ENCODE data around the gene ATP11A. TPM values are rescaled to one million over a fixed set of nuclear protein-coding genes. Genes with fewer than 3 reads are reported as not detected.

ATP11A gene
- polyA plus RNA-seq, 2 donors: 4.2 to 6.7 TPM

DNA sequence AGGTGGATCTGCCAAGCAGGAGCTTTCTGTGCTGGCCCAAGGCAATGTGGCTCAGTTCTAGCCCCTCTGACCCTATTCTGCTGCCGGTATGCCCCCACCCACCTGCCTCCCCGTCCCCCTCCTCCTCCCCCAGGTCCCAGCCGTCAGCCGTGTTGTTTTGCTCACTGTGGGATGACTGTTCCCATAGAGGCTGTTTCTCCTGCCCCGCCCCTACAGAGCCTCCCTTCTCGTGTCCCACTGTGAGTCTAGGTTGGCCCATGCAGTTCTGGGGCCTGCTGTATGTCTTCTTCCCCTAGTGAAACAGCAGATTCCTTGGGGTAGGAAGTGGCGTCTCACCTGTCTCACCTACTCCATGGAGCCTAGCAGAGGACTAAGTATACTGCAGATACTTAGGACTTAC is 48.8 kb downstream of the ATP11A start:
- WGBS, 2 donors: 89 to 90% methylated on average over 7 of the region's 7 CpGs

DNA sequence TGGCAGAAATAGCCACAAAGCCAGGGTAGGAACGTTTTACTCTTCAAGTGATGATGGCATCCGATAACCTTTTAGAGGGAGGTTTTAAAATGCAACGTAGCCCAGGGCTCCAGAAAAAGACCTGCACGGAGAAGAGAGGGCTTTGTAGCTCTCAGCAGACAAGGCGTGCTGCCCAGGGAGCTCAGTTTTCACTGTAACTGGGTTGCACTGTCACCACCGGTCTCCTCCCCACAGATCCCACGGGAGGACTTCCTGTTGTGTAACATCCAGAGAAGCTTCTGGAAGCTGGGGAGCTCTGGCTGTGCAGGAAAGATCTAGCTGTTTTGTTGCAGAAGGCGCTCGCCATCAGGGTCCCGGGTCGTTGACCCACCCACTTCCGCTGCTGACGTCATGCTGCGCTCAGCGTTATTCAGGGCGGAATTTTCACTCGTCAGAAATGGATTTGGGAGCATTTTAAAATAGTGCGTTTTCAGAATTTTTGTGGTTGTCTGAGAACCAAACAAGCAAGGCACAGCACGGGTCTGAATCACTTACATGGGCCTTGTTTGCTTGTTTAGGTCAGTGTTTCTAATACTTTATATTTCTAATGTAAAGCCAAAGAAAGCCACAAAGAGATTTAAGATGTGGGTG is 50.8 kb downstream of the ATP11A start:
- Histone ChIP-seq H3K36me3 (ENCODE audit: control insufficient read depth in 2 of 2, insufficient read depth in 2 of 2, low read length in 1 of 2) (no peaks in the 10 kb centered on the region), H3K27ac (ENCODE audit: low read depth in 2 of 2, low read length in 1 of 2) (peak overlapping the region in 1 of 2 donors; percentile 55), H3K4me3 (ENCODE audit: low read depth in 1 of 2, low read length in 2 of 2) (no peak overlapping the region), H3K27me3 (ENCODE audit: control insufficient read depth in 1 of 2, insufficient read depth in 2 of 2, low read length in 2 of 2) (no peaks in the 10 kb centered on the region), H3K9me3 (ENCODE audit: control insufficient read depth in 2 of 2, insufficient read depth in 1 of 2, low read depth in 1 of 2, low read length in 1 of 2) (no peaks in the 10 kb centered on the region), H3K4me1 (ENCODE audit: control insufficient read depth in 2 of 2, insufficient read depth in 2 of 2, low read length in 1 of 2) (peaks cover 0 to 8% of the 10 kb centered on the region in 2 donors)
- 73 to 76% methylated on average over 19 of the region's 19 CpGs for WGBS, 2 donors

More for the DNA sequence above, 48.8 kb downstream of the ATP11A start:
- Histone ChIP-seq H3K36me3 (ENCODE audit: control insufficient read depth in 2 of 2, insufficient read depth in 2 of 2, low read length in 1 of 2) (no peaks in the 10 kb centered on the region), H3K9me3 (ENCODE audit: control insufficient read depth in 2 of 2, insufficient read depth in 1 of 2, low read depth in 1 of 2, low read length in 1 of 2) (no peaks in the 10 kb centered on the region), H3K4me1 (ENCODE audit: control insufficient read depth in 2 of 2, insufficient read depth in 2 of 2, low read length in 1 of 2) (peaks cover 0 to 5% of the 10 kb centered on the region in 2 donors), H3K4me3 (ENCODE audit: low read depth in 1 of 2, low read length in 2 of 2) (no peak overlapping the region), H3K27ac (ENCODE audit: low read depth in 2 of 2, low read length in 1 of 2) (no peak overlapping the region), H3K27me3 (ENCODE audit: control insufficient read depth in 1 of 2, insufficient read depth in 2 of 2, low read length in 2 of 2) (no peaks in the 10 kb centered on the region)

DNA sequence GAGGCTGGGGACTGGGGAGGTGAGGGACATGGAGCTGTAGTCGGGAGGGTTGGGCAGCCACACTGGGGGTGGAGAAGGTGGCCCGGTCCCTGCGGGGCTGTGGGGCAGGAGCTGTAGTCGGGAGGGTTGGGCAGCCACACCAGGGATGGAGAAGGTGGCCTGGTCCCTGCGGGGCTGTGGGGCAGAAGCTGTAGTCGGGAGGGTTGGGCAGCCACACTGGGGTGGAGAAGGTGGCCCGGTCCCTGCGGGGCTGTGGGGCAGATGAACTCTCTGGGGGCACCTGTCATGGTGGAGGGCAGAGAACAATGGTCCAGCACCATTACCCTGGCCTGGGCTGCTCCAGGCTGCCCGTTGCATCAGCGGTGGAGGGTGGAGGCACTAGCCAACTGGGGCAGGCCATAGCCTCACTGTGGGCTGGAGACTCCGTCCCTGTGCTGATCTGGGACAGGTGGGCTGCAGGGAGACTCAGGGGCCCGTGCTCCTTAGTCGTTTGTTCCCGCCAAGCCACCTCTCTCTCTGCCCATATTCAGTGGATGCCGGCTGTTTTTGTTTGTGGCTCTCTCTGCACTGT is 51.4 kb downstream of the ATP11A start:
- H3K9me3 ChIP-seq (ENCODE audit: control insufficient read depth in 2 of 2, insufficient read depth in 1 of 2, low read depth in 1 of 2, low read length in 1 of 2): no peaks in the 10 kb centered on the region
- peaks cover 0 to 8% of the 10 kb centered on the region in 2 donors for H3K4me1 ChIP-seq (ENCODE audit: control insufficient read depth in 2 of 2, insufficient read depth in 2 of 2, low read length in 1 of 2)
- H3K36me3 ChIP-seq (ENCODE audit: control insufficient read depth in 2 of 2, insufficient read depth in 2 of 2, low read length in 1 of 2): no peaks in the 10 kb centered on the region
- H3K27me3 ChIP-seq (ENCODE audit: control insufficient read depth in 1 of 2, insufficient read depth in 2 of 2, low read length in 2 of 2): no peaks in the 10 kb centered on the region
- H3K4me3 ChIP-seq (ENCODE audit: low read depth in 1 of 2, low read length in 2 of 2): no peak overlapping the region
- 91% methylated on average over 15 of the region's 15 CpGs for WGBS, 2 donors
- peak overlapping the region; percentile 52 to 55 for H3K27ac ChIP-seq (ENCODE audit: low read depth in 2 of 2, low read length in 1 of 2)

DNA sequence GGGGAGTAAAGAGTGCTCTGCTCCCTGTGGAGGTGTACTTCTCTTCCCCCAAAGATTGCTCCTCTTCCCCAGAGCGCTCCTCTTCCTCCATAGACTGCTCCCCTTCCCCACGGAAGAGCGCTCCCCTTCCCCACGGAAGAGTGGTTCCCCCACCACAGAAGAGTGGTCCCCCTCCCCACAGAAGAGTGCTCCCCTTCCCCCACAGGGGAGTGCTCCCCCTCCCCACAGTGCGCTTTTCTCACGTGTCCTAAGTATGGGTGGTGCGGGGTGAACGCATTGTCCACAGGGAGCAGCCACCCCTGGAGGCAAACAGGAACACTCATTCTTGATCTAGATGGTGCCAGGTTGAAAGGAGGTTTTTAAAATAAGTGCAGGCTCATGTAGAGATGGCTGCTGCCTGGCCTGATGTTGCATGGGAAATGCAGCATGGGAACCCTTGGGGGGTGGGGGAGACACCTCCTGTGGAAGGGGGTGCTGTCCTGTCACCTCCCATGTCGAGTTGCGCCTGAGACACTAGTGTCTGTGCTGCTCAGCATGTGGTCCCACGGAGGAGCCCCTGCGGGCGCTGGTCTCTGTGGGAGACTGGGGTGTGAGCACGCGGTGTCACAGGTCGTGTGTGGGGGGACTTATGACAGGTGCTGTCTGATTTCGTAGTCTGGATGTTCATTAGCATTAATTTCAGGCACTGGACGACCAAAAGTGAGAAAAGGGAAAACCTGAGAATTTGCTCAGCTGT is 52.2 kb downstream of the ATP11A start:
- Histone ChIP-seq H3K9me3 (ENCODE audit: control insufficient read depth in 2 of 2, insufficient read depth in 1 of 2, low read depth in 1 of 2, low read length in 1 of 2) (no peaks in the 10 kb centered on the region), H3K27me3 (ENCODE audit: control insufficient read depth in 1 of 2, insufficient read depth in 2 of 2, low read length in 2 of 2) (no peaks in the 10 kb centered on the region), H3K4me3 (ENCODE audit: low read depth in 1 of 2, low read length in 2 of 2) (no peak overlapping the region), H3K36me3 (ENCODE audit: control insufficient read depth in 2 of 2, insufficient read depth in 2 of 2, low read length in 1 of 2) (no peaks in the 10 kb centered on the region), H3K4me1 (ENCODE audit: control insufficient read depth in 2 of 2, insufficient read depth in 2 of 2, low read length in 1 of 2) (peaks cover 0 to 8% of the 10 kb centered on the region in 2 donors), H3K27ac (ENCODE audit: low read depth in 2 of 2, low read length in 1 of 2) (no peak overlapping the region)
- WGBS, 2 donors: 89 to 90% methylated on average over 18 of the region's 18 CpGs

DNA sequence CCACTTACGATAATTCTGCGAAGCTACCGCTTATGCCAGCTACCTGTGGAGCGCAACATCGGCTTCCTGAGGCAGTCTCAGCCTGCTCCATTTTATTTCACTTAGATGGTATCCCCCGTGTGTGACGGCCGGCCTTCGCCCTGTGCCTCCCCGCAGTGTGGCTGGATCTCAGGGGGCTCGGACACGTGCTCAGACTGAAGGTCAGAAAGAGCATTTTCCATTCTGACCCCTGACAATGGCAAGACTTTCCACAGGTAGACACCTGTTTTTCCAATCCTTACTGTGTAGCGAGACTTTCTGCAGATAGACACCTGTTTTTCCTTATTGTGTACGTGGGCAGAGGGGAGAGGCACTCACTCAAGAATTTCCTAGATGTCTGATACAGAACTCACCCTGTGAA is 52.7 kb downstream of the ATP11A start:
- no peaks in the 10 kb centered on the region for H3K27me3 ChIP-seq (ENCODE audit: control insufficient read depth in 1 of 2, insufficient read depth in 2 of 2, low read length in 2 of 2)
- WGBS, 2 donors: 91 to 96% methylated on average over 14 of the region's 14 CpGs
- peaks cover 0 to 10% of the 10 kb centered on the region in 2 donors for H3K4me1 ChIP-seq (ENCODE audit: control insufficient read depth in 2 of 2, insufficient read depth in 2 of 2, low read length in 1 of 2)
- no peak overlapping the region for H3K27ac ChIP-seq (ENCODE audit: low read depth in 2 of 2, low read length in 1 of 2)
- no peaks in the 10 kb centered on the region for H3K9me3 ChIP-seq (ENCODE audit: control insufficient read depth in 2 of 2, insufficient read depth in 1 of 2, low read depth in 1 of 2, low read length in 1 of 2)
- no peaks in the 10 kb centered on the region for H3K36me3 ChIP-seq (ENCODE audit: control insufficient read depth in 2 of 2, insufficient read depth in 2 of 2, low read length in 1 of 2)
- no peak overlapping the region for H3K4me3 ChIP-seq (ENCODE audit: low read depth in 1 of 2, low read length in 2 of 2)

DNA sequence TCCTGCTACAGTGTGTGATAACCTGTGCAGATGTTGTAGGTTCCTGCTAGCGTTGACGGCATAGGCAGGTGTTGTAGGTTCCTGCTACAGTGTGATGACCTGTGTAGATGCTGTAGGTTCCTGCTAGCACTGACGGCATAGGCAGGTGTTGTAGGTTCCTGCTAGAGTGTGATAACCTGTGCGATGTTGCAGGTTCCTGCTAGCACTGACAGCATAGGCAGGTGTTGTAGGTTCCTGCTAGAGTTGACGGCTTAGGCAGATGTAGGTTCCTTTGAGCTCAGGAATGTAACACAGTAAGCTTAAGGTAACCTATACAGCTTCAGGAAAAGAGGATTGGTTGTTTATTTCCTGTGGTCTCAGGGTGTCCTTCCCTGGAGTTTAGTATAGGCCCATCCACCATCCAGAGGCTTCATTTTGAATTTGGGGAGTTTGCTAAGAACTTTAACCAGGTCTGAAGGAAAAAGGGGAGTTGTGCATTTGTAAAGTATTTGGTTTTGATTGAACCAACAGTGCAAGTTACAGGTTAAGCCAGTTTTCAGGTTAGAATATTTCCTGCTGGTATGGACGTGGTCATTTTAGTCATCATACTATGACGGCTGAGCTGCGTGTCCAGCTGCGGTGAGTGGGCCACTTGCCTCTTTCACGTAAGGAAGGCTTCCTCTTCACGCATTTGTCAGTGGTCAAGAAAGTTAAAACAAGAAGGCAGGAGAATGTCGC is 53.8 kb downstream of the ATP11A start:
- WGBS, 2 donors: 84 to 92% methylated on average over 12 of the region's 12 CpGs

DNA sequence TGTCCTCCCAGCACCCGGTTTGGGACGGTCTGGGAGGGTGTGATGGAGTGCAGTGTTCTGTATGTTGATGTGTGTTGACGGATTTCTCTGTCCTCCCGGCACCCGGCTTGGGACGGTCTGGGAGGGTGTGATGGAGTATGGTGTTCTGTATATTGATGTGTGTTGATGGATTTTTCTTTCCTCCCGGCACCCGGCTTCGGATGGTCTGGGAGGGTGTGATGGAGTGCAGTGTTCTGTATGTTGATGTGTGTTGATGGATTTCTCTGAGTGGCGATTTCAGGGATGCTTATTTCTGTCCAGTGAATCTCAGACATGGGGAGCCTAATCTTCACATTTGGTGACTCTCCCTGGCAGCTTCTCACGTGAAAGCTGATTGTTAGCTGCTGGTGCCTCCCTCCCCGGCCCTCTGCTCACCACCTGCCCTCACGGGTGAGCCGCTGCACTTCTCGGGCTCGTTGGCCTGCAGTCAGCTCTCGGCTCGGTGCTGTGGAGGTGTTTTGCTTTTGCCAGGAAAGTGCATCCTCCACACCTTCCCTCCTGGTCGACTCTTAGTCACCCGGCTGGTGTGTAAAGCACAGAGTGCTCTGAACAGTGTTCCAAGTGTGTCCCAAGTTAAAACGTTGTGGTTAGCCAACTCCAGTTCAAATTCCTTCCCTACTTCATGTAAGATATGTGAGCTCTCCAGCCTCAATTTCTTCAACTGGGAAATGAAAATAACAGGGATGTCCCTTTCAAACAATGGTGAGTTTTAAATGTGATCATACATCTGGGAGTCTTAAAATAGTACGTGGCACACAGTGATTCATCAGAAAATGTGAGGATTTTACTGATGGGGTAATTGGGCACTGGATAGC is 54.6 kb downstream of the ATP11A start:
- Histone ChIP-seq H3K27me3 (ENCODE audit: control insufficient read depth in 1 of 2, insufficient read depth in 2 of 2, low read length in 2 of 2) (no peaks in the 10 kb centered on the region), H3K4me3 (ENCODE audit: low read depth in 1 of 2, low read length in 2 of 2) (no peak overlapping the region), H3K9me3 (ENCODE audit: control insufficient read depth in 2 of 2, insufficient read depth in 1 of 2, low read depth in 1 of 2, low read length in 1 of 2) (no peaks in the 10 kb centered on the region), H3K36me3 (ENCODE audit: control insufficient read depth in 2 of 2, insufficient read depth in 2 of 2, low read length in 1 of 2) (no peaks in the 10 kb centered on the region), H3K4me1 (ENCODE audit: control insufficient read depth in 2 of 2, insufficient read depth in 2 of 2, low read length in 1 of 2) (peaks cover 0 to 10% of the 10 kb centered on the region in 2 donors), H3K27ac (ENCODE audit: low read depth in 2 of 2, low read length in 1 of 2) (no peak overlapping the region)
- 67 to 68% methylated on average over 22 of the region's 22 CpGs for WGBS, 2 donors

More for the DNA sequence above, 53.8 kb downstream of the ATP11A start:
- Histone ChIP-seq H3K4me1 (ENCODE audit: control insufficient read depth in 2 of 2, insufficient read depth in 2 of 2, low read length in 1 of 2) (peaks cover 0 to 10% of the 10 kb centered on the region in 2 donors), H3K4me3 (ENCODE audit: low read depth in 1 of 2, low read length in 2 of 2) (no peak overlapping the region), H3K27me3 (ENCODE audit: control insufficient read depth in 1 of 2, insufficient read depth in 2 of 2, low read length in 2 of 2) (no peaks in the 10 kb centered on the region), H3K27ac (ENCODE audit: low read depth in 2 of 2, low read length in 1 of 2) (no peak overlapping the region), H3K36me3 (ENCODE audit: control insufficient read depth in 2 of 2, insufficient read depth in 2 of 2, low read length in 1 of 2) (no peaks in the 10 kb centered on the region), H3K9me3 (ENCODE audit: control insufficient read depth in 2 of 2, insufficient read depth in 1 of 2, low read depth in 1 of 2, low read length in 1 of 2) (no peaks in the 10 kb centered on the region)

DNA sequence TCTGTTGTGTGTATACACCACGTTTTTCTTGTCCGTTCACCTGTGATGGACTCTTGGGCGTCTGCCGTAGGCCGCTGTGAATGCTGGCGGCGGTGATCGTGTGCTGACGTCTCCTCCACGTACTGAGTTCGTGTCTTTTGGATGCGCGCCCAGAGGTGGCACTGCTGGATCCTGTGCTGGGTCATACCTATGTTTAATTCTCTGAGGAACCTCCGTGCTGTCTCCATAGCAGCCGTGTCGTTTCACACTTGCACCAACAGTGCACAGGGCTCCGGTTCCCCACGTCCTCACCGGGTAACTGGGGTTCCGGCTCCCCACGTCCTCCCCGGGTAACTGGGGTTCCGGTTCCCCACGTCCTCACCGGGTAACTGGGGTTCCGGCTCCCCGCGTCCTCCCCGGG is 56.2 kb downstream of the ATP11A start:
- no peak overlapping the region for H3K27ac ChIP-seq (ENCODE audit: low read depth in 2 of 2, low read length in 1 of 2)
- 94% methylated on average over 29 of the region's 29 CpGs for WGBS, 2 donors
- no peaks in the 10 kb centered on the region for H3K36me3 ChIP-seq (ENCODE audit: control insufficient read depth in 2 of 2, insufficient read depth in 2 of 2, low read length in 1 of 2)
- H3K4me1 ChIP-seq (ENCODE audit: control insufficient read depth in 2 of 2, insufficient read depth in 2 of 2, low read length in 1 of 2): peaks cover 0 to 10% of the 10 kb centered on the region in 2 donors
- H3K4me3 ChIP-seq (ENCODE audit: low read depth in 1 of 2, low read length in 2 of 2): no peak overlapping the region
- H3K9me3 ChIP-seq (ENCODE audit: control insufficient read depth in 2 of 2, insufficient read depth in 1 of 2, low read depth in 1 of 2, low read length in 1 of 2): no peaks in the 10 kb centered on the region
- H3K27me3 ChIP-seq (ENCODE audit: control insufficient read depth in 1 of 2, insufficient read depth in 2 of 2, low read length in 2 of 2): no peaks in the 10 kb centered on the region

DNA sequence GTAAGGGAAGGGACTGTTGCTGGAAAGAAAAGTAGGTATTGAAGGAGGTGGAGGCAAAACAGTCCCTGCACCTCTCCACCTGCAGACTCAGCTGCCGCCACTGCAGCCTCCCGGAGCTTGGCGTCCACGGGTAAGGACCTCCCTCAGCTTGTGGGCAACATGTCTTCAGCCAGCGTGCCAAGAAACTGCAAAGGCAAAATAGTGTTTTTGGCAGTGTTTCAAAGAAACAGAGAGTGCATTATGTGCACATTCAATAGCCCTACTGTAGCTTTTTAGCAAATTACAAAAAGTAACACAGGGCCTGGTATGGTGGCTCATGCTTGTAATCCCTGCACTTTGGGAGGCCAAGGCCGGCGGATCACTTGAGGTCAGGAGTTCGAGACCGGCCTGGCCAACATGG is 57.4 kb downstream of the ATP11A start:
- Histone ChIP-seq H3K9me3 (ENCODE audit: control insufficient read depth in 2 of 2, insufficient read depth in 1 of 2, low read depth in 1 of 2, low read length in 1 of 2) (no peaks in the 10 kb centered on the region), H3K4me3 (ENCODE audit: low read depth in 1 of 2, low read length in 2 of 2) (no peak overlapping the region), H3K27me3 (ENCODE audit: control insufficient read depth in 1 of 2, insufficient read depth in 2 of 2, low read length in 2 of 2) (no peaks in the 10 kb centered on the region), H3K36me3 (ENCODE audit: control insufficient read depth in 2 of 2, insufficient read depth in 2 of 2, low read length in 1 of 2) (no peaks in the 10 kb centered on the region), H3K27ac (ENCODE audit: low read depth in 2 of 2, low read length in 1 of 2) (no peak overlapping the region), H3K4me1 (ENCODE audit: control insufficient read depth in 2 of 2, insufficient read depth in 2 of 2, low read length in 1 of 2) (peaks cover 0 to 13% of the 10 kb centered on the region in 2 donors)
- WGBS, 2 donors: 72 to 82% methylated on average over 9 of the region's 9 CpGs
